IPS-20b (cell line): ENCODE data around the gene LEMD1.
"Not testable (repeated sequence)": the region's sequence is repeated elsewhere in the genome, so short reads cannot be mapped to it uniquely, and the experiment has no call there.

Experiments
- H3K27ac ChIP-seq: one replicate; pipeline ENCODE4 v1.5.1; 2013; ENCODE audit warnings: low read length
- H3K27me3 ChIP-seq: 2 replicates; pipeline ENCODE4 v1.6.1; 2013; ENCODE audit warnings: mild to moderate bottlenecking, low read length, inconsistent platforms; ENCODE audit not compliant: insufficient read depth
- H3K36me3 ChIP-seq: 2 replicates; pipeline ENCODE4 v1.6.1; 2013; ENCODE audit warnings: low read depth, mild to moderate bottlenecking, inconsistent platforms, low read length, moderate library complexity; ENCODE audit not compliant: insufficient read depth
- H3K4me1 ChIP-seq: 2 replicates; pipeline ENCODE4 v1.6.1; 2013; ENCODE audit warnings: mild to moderate bottlenecking, control low read depth, inconsistent platforms, low read length, moderate library complexity; ENCODE audit not compliant: insufficient read depth
- H3K4me3 ChIP-seq: 2 replicates; pipeline ENCODE4 v1.5.1; 2013; ENCODE audit warnings: mild to moderate bottlenecking, low read length, inconsistent platforms
- H3K9ac ChIP-seq: 2 replicates; pipeline ENCODE4 v1.6.1; 2013; ENCODE audit warnings: low read depth, mild to moderate bottlenecking, inconsistent platforms, low read length, moderate library complexity
- H3K9me3 ChIP-seq: 2 replicates; pipeline ENCODE4 v1.6.1; 2013; ENCODE audit warnings: mild to moderate bottlenecking, low read depth, low read length, inconsistent platforms; ENCODE audit not compliant: insufficient read depth

The LEMD1 gene

DNA sequence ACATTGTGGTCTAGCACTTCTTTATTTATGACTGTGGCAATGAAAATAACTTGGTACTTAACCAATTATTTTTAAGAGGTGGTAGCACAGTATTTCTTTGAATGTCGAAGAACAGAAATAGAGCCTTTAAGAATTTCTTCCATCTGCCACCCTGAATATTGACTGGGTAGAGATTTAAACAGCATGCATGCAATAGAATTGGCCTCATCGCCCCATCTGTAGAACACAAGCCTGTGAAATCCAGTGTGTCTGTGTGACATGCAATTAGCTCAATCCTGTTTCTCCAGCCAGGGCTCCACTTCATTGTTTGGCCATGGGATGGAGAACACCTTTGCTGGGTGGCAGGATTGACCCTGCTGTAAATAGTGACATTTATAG lies 48.1 kb downstream of the LEMD1 start:
- H3K36me3 ChIP-seq, result no peaks in the 10 kb centered on the region
- no peaks in the 10 kb centered on the region for H3K9me3 ChIP-seq
- peaks cover 35% of the 10 kb centered on the region for H3K4me1 ChIP-seq
- H3K27me3 ChIP-seq, result no peaks in the 10 kb centered on the region
- H3K9ac ChIP-seq, result no peak overlapping the region
- H3K4me3 ChIP-seq, result no peak overlapping the region
- no peak overlapping the region for H3K27ac ChIP-seq

DNA sequence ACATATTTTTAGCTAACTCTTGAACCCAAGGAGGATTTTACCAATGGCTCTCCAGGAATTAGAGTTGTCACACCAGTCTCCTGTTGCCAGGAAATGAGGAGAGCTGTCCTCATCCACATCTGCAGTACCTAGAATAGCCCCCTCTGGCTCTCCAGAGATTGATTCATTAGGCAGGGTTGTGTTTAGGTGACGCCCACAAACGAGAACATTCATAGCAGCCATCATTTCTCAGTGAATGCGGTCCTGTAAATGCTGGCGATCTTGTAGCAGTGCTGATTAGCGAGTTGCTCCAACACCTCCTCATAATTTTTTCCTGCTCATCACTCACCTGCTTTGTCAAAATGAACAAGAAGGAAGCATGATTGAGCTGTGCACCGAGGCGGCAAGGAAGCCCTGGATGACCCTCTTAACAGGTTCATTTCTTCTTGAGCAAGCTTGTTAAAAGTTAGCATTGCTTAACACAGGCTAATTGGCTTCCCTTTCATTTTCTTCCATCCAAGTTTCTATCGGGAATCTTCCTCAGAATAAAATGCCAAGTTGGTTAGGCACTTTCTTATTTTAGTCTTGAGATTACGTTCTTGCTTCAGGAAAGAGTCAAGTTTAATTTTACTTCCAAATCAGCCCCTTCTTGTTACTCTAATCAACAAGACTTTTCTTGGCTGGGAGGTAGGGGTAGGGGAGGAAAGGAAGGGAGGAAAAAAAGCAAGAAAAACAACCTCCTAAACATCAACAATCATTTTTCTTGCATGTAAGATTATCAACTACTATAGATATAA lies 48.6 kb downstream of the LEMD1 start:
- Histone ChIP-seq H3K4me3 (no peak overlapping the region), H3K4me1 (peaks cover 35% of the 10 kb centered on the region), H3K9me3 (no peaks in the 10 kb centered on the region), H3K36me3 (no peaks in the 10 kb centered on the region), H3K27me3 (no peaks in the 10 kb centered on the region), H3K9ac (no peak overlapping the region), H3K27ac (no peak overlapping the region)

DNA sequence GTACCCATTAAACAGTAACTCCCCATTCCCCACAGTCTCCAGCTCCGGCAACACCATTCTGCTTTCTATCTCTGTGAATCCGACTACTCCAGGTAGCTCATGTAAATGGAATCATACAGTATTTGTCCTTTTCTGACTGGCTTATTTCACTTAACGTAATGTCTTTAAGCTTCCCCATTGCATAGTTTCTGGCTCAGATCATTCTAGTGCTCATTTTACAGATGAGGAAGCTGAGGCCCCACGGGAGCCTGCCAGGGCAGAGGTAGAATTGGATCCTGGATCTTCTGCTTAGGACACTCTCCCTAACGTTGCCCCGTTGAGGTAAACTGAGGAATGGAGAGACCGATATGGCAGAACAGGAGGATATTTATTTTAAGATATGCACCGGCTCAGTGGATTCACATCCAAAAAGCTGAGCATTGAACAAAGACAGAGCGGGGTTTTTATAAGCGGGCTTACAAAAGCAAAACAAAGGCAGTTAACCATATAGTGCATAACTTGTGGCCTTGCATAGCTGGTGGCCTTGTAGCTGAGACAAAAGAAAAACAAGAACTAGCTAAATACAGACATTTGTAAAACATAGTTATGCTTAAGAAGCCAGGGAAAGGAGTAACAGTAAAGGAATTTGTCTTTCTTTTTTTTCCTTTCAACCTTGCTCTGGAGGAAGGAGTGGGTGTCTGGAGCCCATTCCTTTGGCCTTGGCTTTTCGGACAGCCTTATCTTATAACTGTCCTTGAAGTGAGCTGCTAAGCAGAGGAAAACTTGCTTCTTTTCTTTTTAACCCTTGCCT lies 49.8 kb downstream of the LEMD1 start:
- Histone ChIP-seq H3K27ac (no peak overlapping the region), H3K36me3 (no peaks in the 10 kb centered on the region), H3K9ac (peak overlapping the region; percentile 30; the same call in 1 of the 2 replicates), H3K4me1 (peaks cover 35% of the 10 kb centered on the region), H3K4me3 (no peak overlapping the region; the same call in 1 of the 2 replicates), H3K27me3 (no peaks in the 10 kb centered on the region), H3K9me3 (no peaks in the 10 kb centered on the region)

DNA sequence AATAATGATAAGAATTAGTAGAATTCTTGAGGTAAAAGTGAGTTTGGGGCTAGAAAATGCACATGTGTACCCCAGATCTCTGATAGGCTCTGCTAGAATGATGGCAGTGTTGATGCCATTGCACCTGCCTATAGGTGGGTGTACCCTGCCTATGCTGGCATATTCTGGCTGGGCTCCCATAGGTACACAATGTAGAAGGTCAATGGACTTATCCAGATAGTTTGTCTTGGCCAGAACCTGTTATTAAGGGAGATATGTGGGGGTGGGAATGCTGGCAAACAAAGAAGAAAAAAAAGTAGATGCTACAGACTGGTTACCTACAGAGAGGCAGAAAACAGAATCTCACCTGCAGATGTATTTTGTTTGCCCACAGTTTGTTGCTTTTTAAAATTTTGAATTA lies 51.1 kb downstream of the LEMD1 start:
- Histone ChIP-seq H3K4me1 (peaks cover 26% of the 10 kb centered on the region), H3K27me3 (no peaks in the 10 kb centered on the region), H3K27ac (no peak overlapping the region)

DNA sequence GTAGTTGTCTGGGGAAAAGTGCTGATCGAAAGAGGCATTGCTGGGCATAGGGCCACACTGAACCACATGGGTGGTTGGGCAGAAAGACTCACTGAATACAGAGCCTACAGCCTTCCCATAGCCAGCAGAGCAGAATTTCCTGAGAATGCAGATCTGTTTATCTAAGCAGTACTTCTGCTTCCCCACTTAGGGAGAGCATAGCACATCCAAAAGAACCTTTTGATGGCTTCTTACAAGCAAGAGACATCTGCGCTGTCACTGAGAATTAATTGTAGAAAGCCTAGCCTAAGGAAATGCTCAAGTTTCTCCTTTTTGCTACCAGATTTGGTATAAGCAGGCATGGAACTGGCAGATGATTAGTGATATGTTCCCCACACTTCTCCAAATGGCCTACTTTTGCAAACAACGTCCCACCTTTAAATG lies 52.1 kb downstream of the LEMD1 start:
- Histone ChIP-seq H3K36me3 (no peaks in the 10 kb centered on the region), H3K27ac (no peak overlapping the region), H3K4me1 (peaks cover 20% of the 10 kb centered on the region), H3K9me3 (no peaks in the 10 kb centered on the region), H3K4me3 (no peak overlapping the region), H3K27me3 (no peaks in the 10 kb centered on the region), H3K9ac (no peak overlapping the region)

More for the DNA sequence above, 51.1 kb downstream of the LEMD1 start:
- Histone ChIP-seq H3K9me3 (no peaks in the 10 kb centered on the region), H3K36me3 (no peaks in the 10 kb centered on the region), H3K4me3 (no peak overlapping the region), H3K9ac (no peak overlapping the region)

DNA sequence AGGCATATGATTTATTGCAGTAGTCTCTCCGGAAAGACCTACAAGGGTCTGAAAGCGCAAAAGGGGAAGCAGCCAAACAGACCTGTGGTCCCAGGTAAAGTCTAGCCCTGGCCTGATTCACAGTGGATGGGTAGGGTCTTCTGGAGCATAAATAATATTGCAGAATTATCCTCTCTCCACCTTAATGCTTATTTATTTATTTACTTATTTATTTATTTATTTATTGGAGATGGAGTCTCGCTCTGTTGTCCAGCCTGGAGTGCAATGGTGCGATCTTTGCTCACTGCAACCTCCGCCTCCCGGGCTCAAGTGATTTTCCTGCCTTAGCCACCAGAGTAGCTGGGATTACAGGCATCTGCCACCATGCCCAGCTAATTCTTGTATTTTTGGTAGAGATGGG lies 53.4 kb downstream of the LEMD1 start:
- no peaks in the 10 kb centered on the region for H3K9me3 ChIP-seq
- H3K9ac ChIP-seq, result no peak overlapping the region
- no peak overlapping the region for H3K4me3 ChIP-seq
- H3K36me3 ChIP-seq, result no peaks in the 10 kb centered on the region
- peaks cover 16% of the 10 kb centered on the region for H3K4me1 ChIP-seq
- no peak overlapping the region for H3K27ac ChIP-seq
- no peaks in the 10 kb centered on the region for H3K27me3 ChIP-seq

DNA sequence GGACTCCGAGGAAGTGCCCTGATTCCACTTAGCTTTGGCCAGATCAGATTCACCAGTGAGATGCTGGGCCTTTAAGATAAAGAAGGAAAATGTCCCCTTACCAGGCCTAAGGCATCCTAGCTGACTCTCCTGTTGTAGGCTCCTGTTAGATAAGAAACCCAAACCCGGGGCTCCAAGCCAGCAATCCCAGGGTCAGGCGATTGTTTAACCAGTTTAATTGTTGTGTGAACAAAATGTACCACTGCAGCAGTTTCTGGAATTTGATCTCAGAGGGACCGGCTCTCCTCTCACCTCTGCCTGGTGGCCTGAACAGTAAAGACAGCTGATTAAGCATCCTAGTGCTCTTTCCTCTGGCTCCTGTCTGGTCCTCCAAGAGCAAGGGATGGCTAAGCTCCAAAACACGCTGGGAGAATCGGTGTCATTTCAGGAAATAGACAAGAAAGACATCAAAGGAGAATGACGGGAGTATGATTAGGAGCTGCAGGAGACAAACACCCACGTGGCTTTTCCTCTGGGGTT lies 55.9 kb downstream of the LEMD1 start:
- Histone ChIP-seq H3K4me3 (no peak overlapping the region), H3K36me3 (no peaks in the 10 kb centered on the region), H3K9ac (no peak overlapping the region), H3K4me1 (no peaks in the 10 kb centered on the region), H3K27ac (no peak overlapping the region), H3K27me3 (no peaks in the 10 kb centered on the region), H3K9me3 (no peaks in the 10 kb centered on the region)

DNA sequence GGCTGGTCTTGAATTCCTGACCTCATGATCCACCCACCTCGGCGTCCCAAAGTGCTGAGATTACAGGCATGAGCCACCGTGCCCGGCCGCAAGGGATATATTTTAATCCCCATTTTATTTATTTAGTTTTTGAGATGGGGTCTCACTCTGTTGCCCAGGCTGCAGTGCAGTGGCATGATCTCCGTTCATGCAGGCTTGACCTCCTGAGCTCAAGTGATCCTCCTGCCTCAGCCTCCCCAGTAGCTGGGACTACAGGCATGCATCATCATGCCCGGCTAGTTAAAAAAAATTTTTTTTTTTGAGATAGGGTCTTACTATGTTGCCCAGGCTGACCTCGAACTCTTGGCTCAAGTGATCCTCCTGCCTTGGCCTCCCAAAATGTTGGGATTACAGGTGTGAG lies 56.8 kb downstream of the LEMD1 start:
- H3K36me3 ChIP-seq, H3K4me3 ChIP-seq, H3K9me3 ChIP-seq, H3K27me3 ChIP-seq, H3K9ac ChIP-seq, H3K27ac ChIP-seq, H3K4me1 ChIP-seq: not testable (repeated sequence)

DNA sequence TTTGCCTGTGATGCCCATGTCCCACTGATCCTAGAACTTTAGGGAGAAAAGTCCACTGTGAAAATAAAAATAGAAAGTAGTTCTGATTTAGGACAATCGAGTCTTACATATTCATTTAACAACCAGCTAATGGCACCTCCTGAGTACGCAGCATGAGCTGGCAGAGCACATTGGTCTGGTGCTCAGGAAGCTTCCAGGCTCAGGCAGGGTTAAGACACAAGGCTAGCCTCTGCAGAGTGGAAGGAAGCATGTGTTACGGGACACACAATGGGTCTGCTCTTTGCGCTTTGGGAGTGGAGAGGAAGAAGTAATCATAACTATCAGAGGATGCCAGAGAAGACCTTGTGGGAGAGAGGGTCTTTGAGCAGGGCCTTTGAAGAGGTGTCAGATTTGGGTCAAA lies 61.0 kb downstream of the LEMD1 start:
- no peak overlapping the region for H3K9ac ChIP-seq
- no peak overlapping the region for H3K27ac ChIP-seq
- H3K36me3 ChIP-seq, result no peaks in the 10 kb centered on the region
- no peaks in the 10 kb centered on the region for H3K9me3 ChIP-seq
- H3K4me1 ChIP-seq, result peaks cover 17% of the 10 kb centered on the region; the same call in 1 of the 2 replicates
- H3K27me3 ChIP-seq, result no peaks in the 10 kb centered on the region
- no peak overlapping the region for H3K4me3 ChIP-seq

DNA sequence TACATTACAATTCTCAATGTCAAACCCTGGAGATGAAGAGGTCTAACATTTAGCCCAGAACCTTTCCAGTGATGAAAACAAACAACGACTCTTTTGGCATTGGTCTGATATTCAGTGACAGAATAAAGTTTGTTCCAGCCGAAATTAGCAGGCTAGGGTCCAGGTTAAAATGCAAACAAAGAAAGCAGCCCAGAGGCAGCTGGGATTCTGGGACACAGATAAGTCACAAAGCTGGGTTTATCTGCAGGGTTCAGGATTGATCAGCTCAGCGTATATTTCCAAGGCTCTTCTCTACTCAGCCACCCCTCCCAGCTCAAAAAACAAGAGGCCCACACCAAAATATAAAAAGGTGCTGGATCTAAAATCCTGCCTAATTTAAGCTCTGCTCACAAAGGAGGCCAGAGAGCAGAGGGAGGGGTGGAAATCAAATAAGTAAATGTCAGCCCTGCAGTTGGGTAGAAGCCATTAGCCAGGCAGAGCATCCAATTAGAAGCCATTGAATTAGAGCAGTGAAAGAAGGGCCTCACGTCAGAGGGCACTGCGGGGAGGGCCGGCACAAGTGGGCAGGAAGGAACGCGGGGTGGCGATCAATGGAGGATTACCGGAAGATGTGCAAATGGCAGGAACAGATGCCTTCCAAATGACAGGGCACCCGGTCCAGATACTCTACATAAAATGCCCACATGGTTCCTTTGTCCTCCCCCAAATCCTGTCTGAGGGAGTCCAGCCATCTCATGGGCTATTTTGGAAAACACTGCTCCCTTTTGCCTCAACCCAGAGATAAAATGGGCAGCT lies 61.9 kb downstream of the LEMD1 start:
- Histone ChIP-seq H3K9ac (no peak overlapping the region), H3K4me3 (no peak overlapping the region), H3K9me3 (no peaks in the 10 kb centered on the region), H3K27ac (no peak overlapping the region), H3K36me3 (no peaks in the 10 kb centered on the region), H3K27me3 (no peaks in the 10 kb centered on the region), H3K4me1 (peaks cover 24% of the 10 kb centered on the region)

DNA sequence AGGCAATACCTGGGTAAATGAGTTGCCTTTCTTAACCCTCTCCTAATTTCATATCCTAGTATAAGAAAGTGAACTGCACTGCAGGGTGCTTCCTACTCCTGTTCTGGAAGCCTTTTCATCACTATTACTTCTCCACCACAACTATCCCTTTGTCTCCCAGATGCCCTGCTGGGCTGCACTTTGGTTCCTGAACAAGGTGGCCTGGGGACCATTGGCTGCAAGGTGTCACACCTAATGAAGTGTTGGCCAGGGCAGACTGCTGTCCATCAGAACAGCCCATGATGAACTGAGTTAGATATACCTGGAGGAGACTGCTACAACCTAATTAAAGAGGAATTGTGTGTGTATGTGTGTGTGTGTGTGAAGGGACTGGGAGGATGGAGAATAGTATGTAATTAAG lies 63.3 kb downstream of the LEMD1 start:
- H3K4me3 ChIP-seq, result no peak overlapping the region
- H3K9me3 ChIP-seq, result no peaks in the 10 kb centered on the region
- H3K27me3 ChIP-seq, result no peaks in the 10 kb centered on the region
- H3K36me3 ChIP-seq, result no peaks in the 10 kb centered on the region
- peaks cover 25% of the 10 kb centered on the region for H3K4me1 ChIP-seq
- no peak overlapping the region for H3K27ac ChIP-seq
- H3K9ac ChIP-seq, result no peak overlapping the region
